Vagina (tissue), 2 donors: ENCODE data around the gene COL12A1. TPM values are rescaled to one million over a fixed set of nuclear protein-coding genes. Genes with fewer than 3 reads are reported as not detected.
A peak's percentile ranks its signal among the peaks of the same experiment; 100 is the strongest.

ENCODE experiments used
- DNase-seq, 2 donors: peaks; one replicate each; pipeline ENCODE4 v3.0.0-alpha.2; 2017; ENCODE audit errors: extremely low spot score in 2 of 2
- H3K27ac ChIP-seq: fragments of 200-600 bp; sonication (generic); one replicate; pipeline ENCODE4 v1.5.1; 2019
- H3K27me3 ChIP-seq: fragments of 200-600 bp; sonication (generic); one replicate; pipeline ENCODE4 v1.5.1; 2019
- H3K36me3 ChIP-seq, 2 donors: fragments of 200-600 bp; sonication (generic); one replicate each; pipeline ENCODE4 v1.5.1; 2017 to 2019
- H3K4me1 ChIP-seq: fragments of 200-600 bp; sonication (generic); one replicate; pipeline ENCODE4 v1.5.1; 2019
- H3K4me3 ChIP-seq, 2 donors: fragments of 200-600 bp; sonication (generic); 1 replicate in 1 of 2; 2 replicates in 1 of 2; pipeline ENCODE4 v1.5.1; 2016 to 2019
- H3K9me3 ChIP-seq: fragments of 200-600 bp; sonication (generic); one replicate; pipeline ENCODE4 v1.5.1; 2019
- CTCF ChIP-seq, 3 experiments: fragments of 450-650 bp in 2 of 3; fragments of 200-600 bp in 1 of 3; sonication (generic) in 1 of 3; IDR thresholded peaks; one replicate each; pipeline ENCODE4 v1.5.1; 2017 to 2019; ENCODE audit warnings: antibody characterized with exemption in 3 of 3, mild to moderate bottlenecking in 2 of 3, moderate library complexity in 2 of 3
- POLR2A ChIP-seq, 2 donors: fragments of 450-650 bp; IDR thresholded peaks; one replicate each; pipeline ENCODE4 v1.6.1; 2017; ENCODE audit warnings: antibody characterized with exemption in 2 of 2, mild to moderate bottlenecking in 2 of 2, moderate library complexity in 2 of 2
- POLR2AphosphoS5 ChIP-seq, 2 donors: sonication (generic); formaldehyde crosslinking; IDR thresholded peaks; one replicate each; pipeline ENCODE4 v1.9.0; 2017; ENCODE audit warnings: antibody characterized with exemption in 2 of 2, mild to moderate bottlenecking in 2 of 2, low read depth in 1 of 2; ENCODE audit not compliant: insufficient read depth in 1 of 2
- intact Hi-C: fragments of 100-400 bp; cut with DNase I; formaldehyde crosslinking; loops from one replicate; pipeline ENCODE4 v1.15.1; 2023
- total RNA-seq: library from RNA; depleted of rRNA; stranded (reverse); fragments of >200 nt; gene quantifications from one replicate; pipeline ENCODE4 v1.2.3, GENCODE V29; 2016

COL12A1 gene
- total RNA-seq, 1 donor from 2014 or later, result 130 TPM

GRCh38 chr6:75101896-75102295 lies 104.0 kb downstream of the COL12A1 start:
- peaks cover 5% of the 10 kb centered on the region for H3K4me1 ChIP-seq
- H3K9me3 ChIP-seq, result no peaks in the 10 kb centered on the region
- no peak overlapping the region for H3K4me3 ChIP-seq
- H3K27me3 ChIP-seq, result no peaks in the 10 kb centered on the region
- TF ChIP-seq POLR2AphosphoS5 (IDR thresholded peaks at IDR 0.05; ENCODE audit: insufficient read depth in 1 of 2, low read depth in 1 of 2) (no peak), POLR2A (IDR thresholded peaks at IDR 0.05) (no peak), CTCF (IDR thresholded peaks at IDR 0.05) (no peak)
- H3K36me3 ChIP-seq, result peaks cover 0 to 17% of the 10 kb centered on the region in 2 donors
- H3K27ac ChIP-seq, result no peak overlapping the region
- intact Hi-C loops, result no loop called here
- no peak for DNase-seq

DNA sequence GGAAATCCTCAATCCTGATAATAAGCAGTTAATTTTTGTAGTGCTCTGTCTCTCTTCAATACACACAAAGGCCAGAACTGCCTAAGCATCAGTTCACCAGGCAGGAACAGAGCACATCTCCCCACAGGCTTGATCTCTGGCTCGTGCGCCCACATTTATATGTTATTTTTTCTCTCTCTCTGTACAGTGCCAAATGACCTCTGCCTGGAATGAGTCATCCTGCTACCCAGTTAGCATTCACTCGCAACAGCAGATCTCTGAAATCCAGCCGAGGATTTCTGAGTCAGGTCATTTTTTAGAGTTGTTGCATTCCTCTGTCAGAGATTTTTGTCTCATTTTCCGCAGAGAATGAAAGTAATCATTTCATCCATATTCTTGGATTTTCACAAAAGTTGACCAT lies 107.1 kb downstream of the COL12A1 start:
- H3K27me3 ChIP-seq, result no peaks in the 10 kb centered on the region
- TF ChIP-seq CTCF (IDR thresholded peaks at IDR 0.05), result no peak
- no peak for TF ChIP-seq POLR2A (IDR thresholded peaks at IDR 0.05)
- peak; percentile 13 to 82 for TF ChIP-seq POLR2AphosphoS5 (IDR thresholded peaks at IDR 0.05; ENCODE audit: insufficient read depth in 1 of 2, low read depth in 1 of 2)
- intact Hi-C loops, result loop anchor here (5.0 kb wide), 1 partner anchor 109 kb away; the partner anchor contains the start of gene COL12A1
- H3K9me3 ChIP-seq, result no peaks in the 10 kb centered on the region
- no peak overlapping the region for H3K4me3 ChIP-seq
- peaks cover 5% of the 10 kb centered on the region for H3K4me1 ChIP-seq
- peaks cover 0 to 17% of the 10 kb centered on the region in 2 donors for H3K36me3 ChIP-seq
- peak overlapping the region; percentile 78 for H3K27ac ChIP-seq
- no peak for DNase-seq

- no peaks in the 10 kb centered on the region for H3K27me3 ChIP-seq
- peaks cover 5% of the 10 kb centered on the region for H3K4me1 ChIP-seq
- intact Hi-C loops, result loop anchor here (5.0 kb wide), 1 partner anchor 110 kb away; the partner anchor contains the start of gene COL12A1
- no peaks in the 10 kb centered on the region for H3K9me3 ChIP-seq
- H3K36me3 ChIP-seq, result peaks cover 0 to 6% of the 10 kb centered on the region in 2 donors
- TF ChIP-seq CTCF (IDR thresholded peaks at IDR 0.05), result no peak
- no peak for TF ChIP-seq POLR2AphosphoS5 (IDR thresholded peaks at IDR 0.05; ENCODE audit: insufficient read depth in 1 of 2, low read depth in 1 of 2)
- no peak for TF ChIP-seq POLR2A (IDR thresholded peaks at IDR 0.05)
- no peak overlapping the region for H3K27ac ChIP-seq
- H3K4me3 ChIP-seq, result no peak overlapping the region
- no peak for DNase-seq
These were observed 108.9 kb downstream of the COL12A1 start for GRCh38 chr6:75096966-75097365.

- intact Hi-C loops, result loop anchor here (5.0 kb wide), 1 partner anchor 113 kb away; the partner anchor contains the start of gene COL12A1
- Histone ChIP-seq H3K4me1 (peaks cover 10% of the 10 kb centered on the region), H3K27ac (peak overlapping the region; percentile 44), H3K27me3 (no peaks in the 10 kb centered on the region), H3K36me3 (no peaks in the 10 kb centered on the region), H3K4me3 (no peak overlapping the region), H3K9me3 (no peaks in the 10 kb centered on the region)
- TF ChIP-seq POLR2A (IDR thresholded peaks at IDR 0.05), result no peak
- TF ChIP-seq CTCF (IDR thresholded peaks at IDR 0.05), result no peak
- no peak for TF ChIP-seq POLR2AphosphoS5 (IDR thresholded peaks at IDR 0.05; ENCODE audit: insufficient read depth in 1 of 2, low read depth in 1 of 2)
- DNase-seq, result no peak
These were observed 111.1 kb downstream of the COL12A1 start for GRCh38 chr6:75094614-75095200.

- Histone ChIP-seq H3K9me3 (no peaks in the 10 kb centered on the region), H3K4me3 (no peak overlapping the region), H3K4me1 (peaks cover 4% of the 10 kb centered on the region), H3K27me3 (no peaks in the 10 kb centered on the region), H3K27ac (no peak overlapping the region), H3K36me3 (peaks cover 0 to 14% of the 10 kb centered on the region in 2 donors)
- TF ChIP-seq POLR2AphosphoS5 (IDR thresholded peaks at IDR 0.05; ENCODE audit: insufficient read depth in 1 of 2, low read depth in 1 of 2), result no peak
- TF ChIP-seq CTCF (IDR thresholded peaks at IDR 0.05), result no peak
- TF ChIP-seq POLR2A (IDR thresholded peaks at IDR 0.05), result no peak
- no peak for DNase-seq
- intact Hi-C loops, result no loop called here
These were observed 114.2 kb downstream of the COL12A1 start for GRCh38 chr6:75091467-75092190.
